HepG2 (cell line): ENCODE results near the gene LILRB3. TPM values are rescaled to one million over a fixed set of nuclear protein-coding genes. Genes with fewer than 3 reads are reported as not detected.
A peak's percentile ranks its signal among the peaks of the same experiment; 100 is the strongest.

Experiments used
- ATF7-NPFF ChIP-seq: sonication (generic); formaldehyde crosslinking; IDR thresholded peaks from 2 replicates; pipeline ENCODE4 v1.8.1; 2023; ENCODE audit warnings: mild to moderate bottlenecking, low read depth, missing genetic modification reagents, moderate library complexity
- EED ChIP-seq: sonication (generic); formaldehyde crosslinking; IDR thresholded peaks from 2 replicates; pipeline ENCODE4 v1.5.0; 2020; ENCODE audit warnings: mild to moderate bottlenecking, missing genetic modification reagents
- EHMT2 ChIP-seq: fragments of 200-600 bp; sonication (generic); IDR thresholded peaks from 2 replicates; pipeline ENCODE4 v1.7.0; 2017; ENCODE audit warnings: antibody characterized with exemption, low read depth, low read length, borderline replicate concordance
- KLF11 ChIP-seq: IDR thresholded peaks from 2 replicates; pipeline ENCODE4 v1.6.1; 2016; ENCODE audit warnings: missing compliant biosample characterization
- POLR2AphosphoS2 ChIP-seq: IDR thresholded peaks from 2 replicates; pipeline ENCODE4 v1.6.1; 2011; ENCODE audit warnings: low read depth, low read length, improper control_type of control experiment
- REL ChIP-seq: sonication (generic); formaldehyde crosslinking; conservative IDR thresholded peaks from 2 replicates; pipeline ENCODE4 v1.8.0; 2022; ENCODE audit warnings: mild to moderate bottlenecking, missing genetic modification reagents, moderate library complexity
- SRSF1 ChIP-seq: fragments of 200-400 bp; formaldehyde crosslinking; optimal IDR thresholded peaks from 2 replicates; pipeline ENCODE3; 2017; ENCODE audit warnings: mild to moderate bottlenecking, low read depth, low read length, moderate library complexity
- SUZ12 ChIP-seq: fragments of 150-350 bp; IDR thresholded peaks from 2 replicates; pipeline ENCODE4 v1.6.1; 2014; ENCODE audit warnings: low read depth, low read length
- ZBTB10 ChIP-seq: sonication (generic); formaldehyde crosslinking; IDR thresholded peaks from 2 replicates; pipeline ENCODE4 v1.4.0; 2020; ENCODE audit warnings: missing genetic modification reagents, borderline replicate concordance
- ZNF337 ChIP-seq: sonication (generic); formaldehyde crosslinking; IDR thresholded peaks from 2 replicates; pipeline ENCODE4 v1.5.1; 2020; ENCODE audit warnings: missing genetic modification reagents, low read depth, mild to moderate bottlenecking, borderline replicate concordance
- ZNF674 ChIP-seq: sonication (generic); formaldehyde crosslinking; IDR thresholded peaks from 2 replicates; pipeline ENCODE4 v1.5.0; 2020; ENCODE audit warnings: low read depth, mild to moderate bottlenecking, missing genetic modification reagents
- polyA plus RNA-seq, 8 experiments: library from polyadenylated mRNA; depleted of rRNA in 3 of 8; stranded (reverse) in 7 of 8; unstranded in 1 of 8; fragments of >200 nt; fragmentation: Illumina TruSeq in 4 of 8; extraction: Trizol in 4 of 8; gene quantifications; 2 replicates each; pipeline versions ENCODE4 v1.2.1 to v1.2.3, GENCODE V29; 2011 to 2016; ENCODE audit warnings: low read depth in 4 of 8, missing spikeins in 1 of 8, mixed read lengths in 1 of 8; ENCODE audit not compliant: insufficient read depth in 1 of 8
- total RNA-seq, 5 experiments: library from RNA; depleted of rRNA; stranded (reverse); fragments of >200 nt; fragmentation: Illumina TruSeq; extraction: Trizol; gene quantifications; 2 replicates each; pipeline ENCODE4 v1.2.3, GENCODE V29; 2016; ENCODE audit warnings: low read depth in 1 of 5
- TF ChIP-seq, protein P1 (sequence below): sonication (generic); formaldehyde crosslinking; IDR thresholded peaks from 2 replicates; pipeline ENCODE4 v1.8.0; 2022; ENCODE audit warnings: low read depth, missing genetic modification reagents
- TF ChIP-seq, protein P2 (sequence below): sonication (generic); formaldehyde crosslinking; IDR thresholded peaks from 2 replicates; pipeline ENCODE4 v1.8.1; 2023; ENCODE audit warnings: mild to moderate bottlenecking, moderate library complexity, missing genetic modification reagents
- TF ChIP-seq, protein P3 (sequence below), 2 experiments: sonication (generic) in 1 of 2; formaldehyde crosslinking in 1 of 2; IDR thresholded peaks; 2 replicates each; pipeline versions ENCODE4 v1.4.0 to v1.6.1; 2016 to 2020; ENCODE audit warnings: borderline replicate concordance in 1 of 2, low read depth in 1 of 2, mild to moderate bottlenecking in 1 of 2, missing genetic modification reagents in 1 of 2
- TF ChIP-seq, protein P4 (sequence below): IDR thresholded peaks from 2 replicates; pipeline ENCODE4 v1.6.1; 2016; ENCODE audit warnings: low read depth, control low read depth

LILRB3 gene
- total and polyA plus RNA-seq, 2 of the 13 experiments (the other 11 are each of a cell fraction or from before 2014, with no cell fraction given): 0.22 TPM; not detected in 1

- TF ChIP-seq POLR2AphosphoS2 (no peak), SUZ12 (no peak), REL (CRISPR knock-in tag) (0 out of 2 replicates have a peak, but pooled peaks have one; percentile 58), ATF7-NPFF (CRISPR knock-in tag) (no peak), EHMT2 (no peak), SRSF1 (no peak), ZNF674 (CRISPR knock-in tag) (no peak), ZBTB10 (no peak), ZNF337 (CRISPR knock-in tag) (no peak), KLF11 (0 out of 2 replicates have a peak, but pooled peaks have one; percentile 17), EED (CRISPR knock-in tag) (no peak)
- TF ChIP-seq, protein P1, sequence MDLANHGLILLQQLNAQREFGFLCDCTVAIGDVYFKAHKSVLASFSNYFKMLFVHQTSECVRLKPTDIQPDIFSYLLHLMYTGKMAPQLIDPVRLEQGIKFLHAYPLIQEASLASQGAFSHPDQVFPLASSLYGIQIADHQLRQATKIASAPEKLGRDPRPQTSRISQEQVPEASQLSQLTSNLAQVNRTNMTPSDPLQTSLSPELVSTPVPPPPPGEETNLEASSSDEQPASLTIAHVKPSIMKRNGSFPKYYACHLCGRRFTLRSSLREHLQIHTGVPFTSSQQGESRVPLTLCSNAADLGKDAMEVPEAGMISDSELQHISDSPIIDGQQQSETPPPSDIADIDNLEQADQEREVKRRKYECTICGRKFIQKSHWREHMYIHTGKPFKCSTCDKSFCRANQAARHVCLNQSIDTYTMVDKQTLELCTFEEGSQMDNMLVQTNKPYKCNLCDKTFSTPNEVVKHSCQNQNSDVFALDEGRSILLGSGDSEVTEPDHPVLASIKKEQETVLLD: peak; percentile 54; the same call in 1 of the 2 replicates
- TF ChIP-seq, protein P2, sequence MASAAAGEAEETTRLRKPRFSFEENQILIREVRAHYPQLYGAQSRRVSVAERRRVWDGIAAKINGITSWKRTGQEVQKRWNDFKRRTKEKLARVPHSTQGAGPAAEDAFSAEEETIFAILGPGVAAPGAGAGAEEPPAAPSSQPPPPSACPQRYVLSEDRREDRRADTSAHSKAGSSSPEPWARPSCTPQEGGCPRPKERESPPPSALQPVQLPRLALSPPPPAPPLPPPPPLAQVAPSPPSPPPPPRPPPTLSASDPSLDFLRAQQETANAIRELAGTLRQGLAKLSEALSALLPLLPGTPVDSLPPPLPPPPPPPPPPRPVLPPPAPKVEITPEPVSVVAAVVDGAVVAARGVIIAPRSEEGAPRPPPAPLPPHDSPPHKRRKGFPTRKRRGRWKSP (CRISPR knock-in tag): no peak
- TF ChIP-seq, protein P3, sequence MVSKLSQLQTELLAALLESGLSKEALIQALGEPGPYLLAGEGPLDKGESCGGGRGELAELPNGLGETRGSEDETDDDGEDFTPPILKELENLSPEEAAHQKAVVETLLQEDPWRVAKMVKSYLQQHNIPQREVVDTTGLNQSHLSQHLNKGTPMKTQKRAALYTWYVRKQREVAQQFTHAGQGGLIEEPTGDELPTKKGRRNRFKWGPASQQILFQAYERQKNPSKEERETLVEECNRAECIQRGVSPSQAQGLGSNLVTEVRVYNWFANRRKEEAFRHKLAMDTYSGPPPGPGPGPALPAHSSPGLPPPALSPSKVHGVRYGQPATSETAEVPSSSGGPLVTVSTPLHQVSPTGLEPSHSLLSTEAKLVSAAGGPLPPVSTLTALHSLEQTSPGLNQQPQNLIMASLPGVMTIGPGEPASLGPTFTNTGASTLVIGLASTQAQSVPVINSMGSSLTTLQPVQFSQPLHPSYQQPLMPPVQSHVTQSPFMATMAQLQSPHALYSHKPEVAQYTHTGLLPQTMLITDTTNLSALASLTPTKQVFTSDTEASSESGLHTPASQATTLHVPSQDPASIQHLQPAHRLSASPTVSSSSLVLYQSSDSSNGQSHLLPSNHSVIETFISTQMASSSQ (IDR thresholded peaks at IDR 0.05; ENCODE audit: low read depth): peak; percentile 70; the same call in 1 of the 2 replicates
- TF ChIP-seq, protein P3 (CRISPR knock-in tag; IDR thresholded peaks at IDR 0.05; ENCODE audit: borderline replicate concordance): peak; percentile 83; the same call in 1 of the 2 replicates
- TF ChIP-seq, protein P4, sequence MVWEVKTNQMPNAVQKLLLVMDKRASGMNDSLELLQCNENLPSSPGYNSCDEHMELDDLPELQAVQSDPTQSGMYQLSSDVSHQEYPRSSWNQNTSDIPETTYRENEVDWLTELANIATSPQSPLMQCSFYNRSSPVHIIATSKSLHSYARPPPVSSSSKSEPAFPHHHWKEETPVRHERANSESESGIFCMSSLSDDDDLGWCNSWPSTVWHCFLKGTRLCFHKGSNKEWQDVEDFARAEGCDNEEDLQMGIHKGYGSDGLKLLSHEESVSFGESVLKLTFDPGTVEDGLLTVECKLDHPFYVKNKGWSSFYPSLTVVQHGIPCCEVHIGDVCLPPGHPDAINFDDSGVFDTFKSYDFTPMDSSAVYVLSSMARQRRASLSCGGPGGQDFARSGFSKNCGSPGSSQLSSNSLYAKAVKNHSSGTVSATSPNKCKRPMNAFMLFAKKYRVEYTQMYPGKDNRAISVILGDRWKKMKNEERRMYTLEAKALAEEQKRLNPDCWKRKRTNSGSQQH (CRISPR knock-in tag): 0 out of 2 replicates have a peak, but pooled peaks have one; percentile 50
Observed at GRCh38 chr19:54209811-54210494, 12.9 kb downstream of the LILRB3 start (continued).
